ENCODE data around the gene CAMK2G. TPM values are rescaled to one million over a fixed set of nuclear protein-coding genes. Genes with fewer than 3 reads are reported as not detected.

Gene CAMK2G
- polyA plus RNA-seq, 1 of the 3 experiments (the other 2 are of a cell fraction), result 41.4 TPM

- POLR2A ChIA-PET, result no interaction called here
Measured at GRCh38 chr10:73901261-73901660, 26.9 kb upstream of the CAMK2G start.

More at GRCh38 chr10:73901261-73901660, 26.9 kb upstream of the CAMK2G start:
- H3K27ac ChIP-seq (ENCODE audit: low read depth in 2 of 2, low read length in 1 of 2), result no peak overlapping the region
- H4K20me1 ChIP-seq (ENCODE audit: insufficient read depth), result no peaks in the 10 kb centered on the region
- TF ChIP-seq GABPA (IDR thresholded peaks at IDR 0.05; ENCODE audit: low read depth) (no peak), TCF12 (IDR thresholded peaks at IDR 0.05) (no peak), POLR2AphosphoS5 (IDR thresholded peaks at IDR 0.05; ENCODE audit: low read depth, low read length) (no peak), YY1 (IDR thresholded peaks at IDR 0.05; ENCODE audit: low read depth) (no peak), MXI1 (IDR thresholded peaks at IDR 0.05; ENCODE audit: low read depth, low read length) (no peak), MEF2A (IDR thresholded peaks at IDR 0.05; ENCODE audit: borderline replicate concordance, low read depth) (no peak), FOXM1 (IDR thresholded peaks at IDR 0.05; ENCODE audit: low read depth) (no peak), MAX (IDR thresholded peaks at IDR 0.05; ENCODE audit: low read depth) (no peak), PBX3 (IDR thresholded peaks at IDR 0.05) (no peak), FOXJ3 (CRISPR knock-in tag; IDR thresholded peaks at IDR 0.05) (no peak), IRF3 (IDR thresholded peaks at IDR 0.05; ENCODE audit: low read depth, low read length) (no peak), SIN3A (IDR thresholded peaks at IDR 0.05; ENCODE audit: borderline replicate concordance, low read depth, low read length) (no peak), TAF1 (IDR thresholded peaks at IDR 0.05; ENCODE audit: borderline replicate concordance, low read depth, low read length) (no peak), NRF1 (IDR thresholded peaks at IDR 0.05; ENCODE audit: low read depth, low read length) (no peak), USF2 (IDR thresholded peaks at IDR 0.05; ENCODE audit: borderline replicate concordance, low read depth, low read length) (no peak)
- no peak for DNase-seq
- CTCF ChIA-PET, result interaction anchor here (0.6 to 3.7 kb wide), 5 partner anchors 10 to 127 kb away, joined by 3 to 26 read pairs (median 5); no protein-coding TSS in a partner anchor
- no peaks in the 10 kb centered on the region for H3K79me2 ChIP-seq (ENCODE audit: insufficient read depth)
- no peak overlapping the region for H2AFZ ChIP-seq (ENCODE audit: low read depth)
- 82% methylated on average over 6 of the region's 6 CpGs for WGBS (ENCODE audit: low lambda C conversion rate)
- no peak overlapping the region for H3K4me3 ChIP-seq (ENCODE audit: low read depth in 2 of 2, low read length in 1 of 2)
- no peaks in the 10 kb centered on the region for H3K9me2 ChIP-seq
- no peaks in the 10 kb centered on the region for H3K27me3 ChIP-seq (ENCODE audit: insufficient read depth)
- H3K36me3 ChIP-seq (replicated peaks in 1 of 2; ENCODE audit: control insufficient read depth in 1 of 2, insufficient read depth in 2 of 2, low read length in 1 of 2), result no peaks in the 10 kb centered on the region
- no peak overlapping the region for H3K4me2 ChIP-seq
- H3K9ac ChIP-seq, result no peak overlapping the region
- H3F3A ChIP-seq (replicated peaks; ENCODE audit: insufficient read depth), result peaks cover 20% of the 10 kb centered on the region
- peaks cover 0 to 11% of the 10 kb centered on the region in 2 experiments; a peak in 1 of 4 replicates for H3K4me1 ChIP-seq (ENCODE audit: control insufficient read depth in 1 of 2, insufficient read depth in 2 of 2, low read depth in 1 of 2, low read length in 1 of 2)
- H3K9me3 ChIP-seq, result no peaks in the 10 kb centered on the region
